ENCODE measurements around the gene GALNT3.
A peak's percentile ranks its signal among the peaks of the same experiment; 100 is the strongest.

GALNT3 gene

DNA sequence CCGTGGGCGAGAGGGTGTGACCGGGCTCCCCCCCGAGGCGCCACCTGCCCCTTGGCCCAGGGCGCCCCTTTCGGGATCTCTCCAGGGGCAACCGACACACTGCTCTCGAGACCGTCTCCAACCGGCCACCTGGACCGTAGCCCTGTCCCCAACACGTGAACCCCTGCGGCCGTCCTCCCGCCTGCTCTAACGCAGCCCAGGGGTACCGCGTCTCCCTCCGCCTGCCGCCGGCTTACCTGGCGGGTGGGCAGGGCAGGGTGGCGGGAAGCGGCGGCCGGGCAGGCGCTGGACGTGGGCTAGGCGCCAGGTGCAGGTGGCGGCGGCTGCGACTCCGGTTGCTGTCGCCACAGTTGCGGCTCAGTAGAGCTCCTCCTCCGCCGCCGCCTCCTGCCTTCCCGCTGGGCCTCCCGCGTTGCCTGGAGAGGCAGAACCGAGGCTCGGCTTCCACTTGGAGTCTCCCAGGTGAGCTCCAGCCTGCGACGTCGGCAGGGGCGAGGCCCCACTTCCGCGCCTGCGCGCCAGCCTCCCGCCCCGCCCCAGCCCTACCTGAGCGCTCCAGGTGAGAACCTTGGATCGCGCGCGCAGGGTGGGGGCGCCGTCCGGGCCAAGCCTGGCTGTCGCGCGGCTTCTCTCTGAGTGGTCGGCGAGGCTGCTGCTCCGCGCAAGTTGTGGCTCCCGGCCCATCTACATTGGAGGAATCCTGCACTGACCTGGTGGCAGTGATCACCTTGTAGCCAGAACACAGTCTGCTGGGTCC lies at the start of gene GALNT3:
Gene GALNT3, minus strand, starts transcription at position 469 of the 757 bp plus-strand sequence. CDS start 23,547 bp downstream, outside the sequence.
- DNase-seq: no peak

DNA sequence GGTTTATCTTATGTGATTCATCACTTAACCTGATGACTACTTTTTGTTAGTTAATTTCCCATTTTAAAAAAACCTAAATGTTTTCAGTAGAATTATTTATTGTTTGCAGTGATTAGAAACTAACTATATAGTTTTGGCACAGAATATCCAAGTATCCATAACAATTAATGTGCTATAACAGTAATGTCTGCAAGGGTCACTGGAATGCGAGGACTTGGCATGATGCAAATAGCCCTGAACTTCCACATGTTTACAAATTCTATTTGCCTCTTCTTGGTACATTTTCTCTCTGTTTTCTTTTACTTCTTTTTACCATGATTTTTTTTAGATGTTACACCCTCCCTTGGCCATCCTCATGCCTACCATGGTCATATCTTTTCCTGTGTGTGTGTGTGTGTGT lies 49.3 kb upstream of the GALNT3 start:
- DNase-seq: peak; percentile 37

DNA sequence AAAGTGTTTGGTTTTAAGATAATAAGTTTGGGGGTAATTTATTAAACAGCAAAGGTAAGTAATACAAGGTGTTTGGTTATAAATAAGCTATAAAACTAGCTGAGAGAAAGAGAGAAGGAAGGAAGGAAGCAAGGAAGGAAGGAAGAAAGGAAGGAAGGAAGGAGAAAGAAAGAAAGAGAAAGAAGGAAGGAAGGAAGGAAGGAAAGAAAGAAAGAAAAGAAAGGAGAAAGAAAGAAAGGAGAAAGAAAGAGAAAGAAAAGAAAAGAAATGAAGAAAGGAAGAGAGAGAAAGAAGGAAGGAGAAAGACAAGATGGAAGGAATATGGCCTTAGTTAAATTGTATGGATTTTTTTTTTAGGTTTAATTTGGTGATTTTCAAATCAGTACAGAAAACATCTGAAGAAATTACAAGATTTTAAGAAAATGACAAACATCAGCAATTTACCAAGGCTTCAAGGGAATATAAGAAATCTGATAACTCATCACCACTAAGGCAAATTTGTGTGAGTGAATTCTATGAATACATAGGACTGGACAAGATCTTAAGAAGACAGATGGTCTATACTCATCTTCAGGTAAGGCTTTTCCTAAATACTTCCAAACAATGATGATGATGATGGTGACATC lies 46.4 kb upstream of the GALNT3 start:
- DNase-seq: no peak

DNA sequence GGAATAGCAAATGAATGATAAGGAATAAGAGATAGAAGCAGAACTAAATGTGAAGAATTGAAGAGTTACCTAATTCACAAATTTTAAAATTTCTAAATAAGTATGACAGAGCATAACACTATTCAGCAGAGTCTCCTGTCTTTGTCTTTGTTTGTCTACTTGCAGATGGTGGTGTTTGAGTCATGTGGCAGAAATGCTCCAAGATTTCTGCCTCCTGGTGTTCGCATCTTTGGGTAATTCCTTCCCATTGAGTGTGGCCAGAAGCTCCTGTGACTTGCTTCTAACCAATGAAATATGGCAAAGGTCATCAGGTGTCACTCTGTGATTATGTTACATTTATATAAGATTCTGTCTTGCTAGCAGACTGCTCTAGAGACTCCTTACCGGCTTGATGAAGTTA lies 45.6 kb upstream of the GALNT3 start:
- DNase-seq: peak; percentile 51

DNA sequence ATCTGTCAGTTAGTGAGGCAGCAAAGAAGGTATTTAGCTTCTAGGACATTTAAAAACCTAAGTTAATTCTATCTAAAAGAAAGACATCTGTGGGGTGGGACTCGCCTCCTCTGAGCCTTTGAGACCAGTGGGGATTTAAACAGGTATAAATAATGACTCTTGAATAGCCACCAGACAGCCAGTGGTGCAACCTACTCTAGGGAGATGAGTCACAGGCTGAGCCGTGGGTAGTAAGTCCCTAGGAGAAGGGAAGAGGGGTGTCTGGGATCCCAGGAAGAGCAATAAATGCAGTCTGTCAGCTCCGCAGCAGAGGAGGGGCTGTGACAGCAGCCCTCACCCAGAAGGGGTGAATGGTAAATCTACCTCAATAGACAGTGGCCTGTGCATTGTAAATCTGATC lies 43.1 kb upstream of the GALNT3 start:
- DNase-seq: peak; percentile 22

DNA sequence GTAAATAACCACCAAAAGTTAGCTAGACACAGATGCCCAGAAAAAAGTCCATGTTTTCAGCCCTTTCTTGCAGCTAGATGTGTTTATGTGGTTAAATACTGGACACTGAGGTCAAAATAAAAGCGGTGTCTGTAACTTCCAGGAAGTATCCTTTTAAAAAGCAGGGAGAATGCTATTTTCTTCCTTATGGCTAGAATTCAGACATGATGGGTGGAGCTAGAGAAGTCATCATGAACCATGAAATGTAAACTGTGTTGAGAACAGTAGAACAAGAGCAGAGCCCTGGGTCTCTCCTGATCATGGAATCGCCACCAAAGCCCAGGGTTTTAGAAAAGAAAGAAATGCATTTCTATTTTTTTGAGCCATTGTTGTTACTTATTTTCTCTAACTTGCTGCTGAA lies 41.3 kb upstream of the GALNT3 start:
- no peak for DNase-seq

DNA sequence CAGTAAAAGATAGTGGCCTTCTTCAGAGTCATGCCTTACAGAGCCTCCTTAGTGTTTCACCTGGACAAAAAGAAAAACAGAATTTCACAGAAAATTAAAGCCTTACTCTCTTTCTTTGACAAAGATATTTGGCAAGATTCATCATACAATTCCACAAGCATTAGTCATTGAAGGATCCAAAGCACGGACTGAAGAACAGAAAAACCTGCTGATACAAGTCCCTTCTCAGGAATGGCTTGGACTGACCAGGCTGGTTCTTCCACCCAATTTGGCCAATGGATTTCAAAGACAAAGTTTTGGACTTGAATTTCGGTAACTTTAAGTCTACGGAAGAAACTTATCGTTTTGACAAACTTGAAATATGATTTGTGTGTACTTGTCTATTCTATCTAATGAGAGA lies 39.1 kb upstream of the GALNT3 start:
- DNase-seq: peak; percentile 54

DNA sequence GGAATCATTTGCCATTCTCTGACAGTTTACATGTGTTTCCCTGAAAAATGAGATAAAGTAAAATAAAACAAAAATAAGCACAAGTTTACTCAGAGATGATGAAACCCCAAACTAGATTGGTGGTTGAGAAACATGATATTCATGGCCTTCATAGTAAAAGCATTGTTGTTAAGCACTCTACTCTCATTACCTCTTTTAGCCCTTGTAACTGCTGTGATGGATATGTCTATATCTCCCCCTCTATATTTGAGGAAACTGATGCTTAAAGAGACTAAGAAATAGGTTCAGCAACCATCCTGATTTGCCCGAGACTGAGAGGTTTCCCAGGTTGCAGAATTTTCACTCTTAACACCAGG lies 33.9 kb upstream of the GALNT3 start:
- DNase-seq: no peak

DNA sequence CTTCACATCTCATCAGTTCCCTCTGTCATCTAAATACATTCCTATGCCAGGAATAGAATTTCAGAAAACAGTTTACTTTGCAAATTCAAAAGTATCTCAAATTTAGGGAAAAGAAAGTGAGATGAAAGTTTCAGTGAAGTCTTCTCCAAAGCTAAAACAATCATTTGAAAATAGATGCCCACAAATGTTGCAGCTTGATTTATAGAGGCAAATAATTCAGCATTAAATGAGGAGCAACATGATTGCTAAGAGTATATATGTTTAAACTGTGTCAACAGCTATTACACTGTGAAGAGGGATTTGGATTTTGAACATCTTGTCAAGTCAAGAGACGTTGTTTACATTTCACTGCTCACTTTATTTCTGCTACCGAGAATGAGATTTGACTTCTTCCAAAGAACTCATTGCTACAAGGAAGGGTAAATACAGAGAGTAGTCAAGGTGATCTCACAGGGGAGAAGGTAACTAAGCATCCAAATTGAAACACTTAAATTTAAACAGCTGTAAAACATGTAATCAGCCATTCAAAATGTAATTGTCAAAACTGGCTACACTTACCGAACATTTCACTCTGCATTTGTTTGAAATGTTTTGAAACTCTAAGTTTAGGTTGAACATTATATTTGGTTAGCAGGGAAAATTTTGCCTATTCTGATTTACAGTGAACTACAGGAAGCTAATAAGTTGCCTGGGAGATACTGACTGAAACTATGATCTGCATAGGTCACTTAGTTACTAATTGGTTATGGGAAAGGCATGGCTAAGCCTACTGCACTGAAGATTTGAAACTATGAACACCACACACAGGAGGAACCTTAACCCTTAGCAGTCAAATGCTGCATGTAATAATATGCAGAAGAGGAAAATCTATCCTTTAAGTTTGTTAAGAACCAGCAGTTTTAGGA lies 33.2 kb upstream of the GALNT3 start:
- DNase-seq: no peak

DNA sequence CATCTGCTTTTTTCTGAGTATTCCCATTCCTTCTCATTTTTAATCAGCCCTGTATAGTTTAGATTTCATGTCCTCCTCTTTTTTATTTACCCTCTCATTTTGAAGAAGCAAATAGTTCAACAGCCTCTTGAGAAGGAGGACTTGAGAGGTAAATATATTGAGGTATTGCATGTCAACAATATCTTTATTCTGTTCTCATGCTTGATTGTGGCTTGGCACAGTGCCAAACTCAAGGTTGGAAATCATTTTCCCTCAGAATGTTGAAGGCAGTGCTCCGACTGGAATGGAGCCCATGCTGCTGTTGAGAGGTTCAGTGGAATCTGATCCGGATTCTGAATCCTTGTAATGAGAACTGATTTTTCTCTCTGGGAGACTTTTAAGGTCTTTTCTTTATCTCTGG lies 31.0 kb upstream of the GALNT3 start:
- DNase-seq: no peak

DNA sequence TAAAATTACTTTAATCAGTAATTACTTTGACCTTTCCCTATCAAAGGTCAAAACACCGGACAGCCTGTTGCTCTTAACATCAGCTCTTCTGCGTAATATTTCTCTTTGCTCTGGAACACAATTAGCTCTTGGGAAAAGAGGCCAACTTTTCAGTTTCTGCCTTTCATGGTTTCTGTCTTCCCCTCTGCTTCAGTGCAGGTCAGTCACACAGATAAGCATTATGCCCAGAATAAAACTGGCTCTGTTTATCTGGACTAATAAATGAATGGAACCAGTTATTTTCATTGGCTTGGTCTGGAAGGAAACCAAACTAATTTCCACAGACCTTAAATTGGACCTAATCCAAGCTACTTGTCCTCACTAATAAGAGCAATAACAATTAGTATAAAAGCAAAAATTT lies 26.2 kb upstream of the GALNT3 start:
- DNase-seq: no peak

DNA sequence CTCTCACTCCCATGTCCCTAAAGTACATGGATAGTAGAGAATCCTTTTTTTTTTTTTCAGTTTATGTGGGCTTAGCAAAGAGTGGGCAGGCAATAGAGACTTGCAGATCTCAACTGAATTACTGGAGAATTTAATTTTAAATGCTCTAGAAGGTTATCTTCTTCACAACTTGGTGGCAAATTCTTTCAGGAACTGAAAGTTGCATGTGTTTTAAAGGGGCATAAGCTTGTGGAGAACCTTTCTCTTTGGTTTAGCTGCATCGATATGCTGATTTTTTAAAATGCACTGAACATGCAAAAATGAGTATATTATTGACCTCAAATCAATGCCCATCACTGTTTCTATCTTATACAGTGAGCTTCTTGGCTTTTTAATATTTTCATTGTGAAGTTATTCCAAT lies 24.9 kb upstream of the GALNT3 start:
- DNase-seq: no peak

DNA sequence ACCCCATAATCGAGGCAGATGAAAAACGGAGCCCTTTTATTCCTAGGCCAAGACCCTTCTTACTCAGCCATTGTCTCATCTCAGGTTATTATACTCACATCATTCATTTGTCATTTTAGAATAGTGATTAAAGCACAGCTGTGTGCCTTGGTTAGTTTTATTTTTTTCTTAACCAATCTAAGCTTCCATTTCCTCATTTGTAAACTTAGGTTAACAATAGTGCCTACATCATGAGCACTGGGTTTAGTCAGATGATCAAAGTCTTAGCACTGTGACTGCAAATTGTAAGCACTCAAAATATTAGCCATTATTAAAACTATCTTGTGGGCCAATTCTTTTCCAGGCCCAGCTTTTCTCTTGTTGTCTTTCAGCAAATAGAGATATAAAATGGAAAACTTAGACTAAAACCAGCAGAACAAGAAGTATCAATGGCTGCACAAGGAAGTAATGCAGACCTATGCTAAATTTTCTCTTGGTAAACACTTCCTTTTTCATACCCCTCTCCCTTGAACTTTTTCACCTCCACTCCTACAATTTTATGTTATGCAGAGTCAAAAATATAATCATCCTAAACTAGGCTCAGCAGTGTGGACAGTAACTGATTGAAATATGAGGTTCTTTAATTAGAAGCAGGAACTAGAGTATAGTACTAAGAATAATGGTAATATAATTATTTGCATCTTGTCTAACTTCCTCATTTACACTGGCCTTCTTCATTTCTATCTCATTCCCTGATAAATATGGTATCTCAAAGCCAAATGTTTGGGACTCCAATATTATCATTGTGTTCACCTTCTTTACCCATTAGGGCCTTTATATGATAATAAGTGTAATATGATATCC lies 21.5 kb upstream of the GALNT3 start:
- DNase-seq: no peak

DNA sequence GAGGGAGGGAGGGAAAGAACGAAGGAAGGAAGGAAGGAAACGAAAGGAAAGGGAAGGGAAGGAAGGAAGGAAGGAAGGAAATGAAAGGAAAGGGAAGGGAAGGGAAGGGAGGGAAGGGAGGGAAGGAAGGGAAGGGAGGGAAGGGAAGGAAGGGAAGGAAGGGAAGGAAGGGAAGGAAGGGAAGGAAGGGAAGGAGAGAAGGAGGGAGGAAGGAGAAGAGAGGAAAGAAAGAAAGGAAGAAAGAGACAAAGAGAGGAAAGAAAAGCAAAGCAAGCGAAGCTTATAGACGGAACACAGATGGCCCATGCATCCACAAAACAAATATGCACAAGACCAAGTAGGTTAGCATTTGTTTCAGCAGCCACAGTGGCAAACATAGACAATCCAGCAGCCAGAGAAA lies 20.4 kb upstream of the GALNT3 start:
- DNase-seq: no peak

DNA sequence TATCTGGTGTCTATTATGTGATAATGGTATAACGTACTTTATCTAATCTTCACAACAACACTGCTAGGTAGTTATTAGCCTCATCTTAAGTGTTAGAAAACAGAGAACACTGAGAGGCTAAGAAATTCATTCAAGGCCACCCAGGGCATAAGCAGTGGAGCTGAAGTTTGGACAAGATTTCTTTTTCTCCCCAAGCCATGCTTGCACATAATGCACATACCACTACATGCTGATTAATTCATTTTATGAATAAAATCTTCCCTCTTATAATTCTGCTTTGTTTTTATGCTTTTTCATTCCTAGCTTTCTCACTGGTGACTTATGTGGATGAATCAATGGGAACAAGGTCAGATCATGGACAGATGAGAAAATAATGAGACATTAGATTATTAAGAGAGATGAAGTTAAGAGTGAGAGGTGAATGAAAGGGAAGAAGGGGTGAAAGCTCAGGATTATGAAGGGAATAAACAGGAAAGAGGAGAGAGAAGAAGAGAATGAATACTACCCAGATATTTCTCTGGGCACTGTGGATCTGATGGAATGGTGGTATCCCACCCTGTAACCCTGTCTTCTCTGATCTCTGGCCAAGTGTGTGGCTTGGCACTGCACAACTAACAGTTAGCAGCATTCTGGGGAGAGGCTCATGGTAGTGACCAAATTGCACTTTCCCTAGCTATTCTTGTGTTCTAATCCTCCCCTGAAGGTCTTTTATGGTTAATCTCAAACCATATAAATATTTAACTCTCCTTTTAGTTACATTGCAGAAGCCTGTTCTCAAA lies 17.7 kb upstream of the GALNT3 start:
- DNase-seq: no peak

DNA sequence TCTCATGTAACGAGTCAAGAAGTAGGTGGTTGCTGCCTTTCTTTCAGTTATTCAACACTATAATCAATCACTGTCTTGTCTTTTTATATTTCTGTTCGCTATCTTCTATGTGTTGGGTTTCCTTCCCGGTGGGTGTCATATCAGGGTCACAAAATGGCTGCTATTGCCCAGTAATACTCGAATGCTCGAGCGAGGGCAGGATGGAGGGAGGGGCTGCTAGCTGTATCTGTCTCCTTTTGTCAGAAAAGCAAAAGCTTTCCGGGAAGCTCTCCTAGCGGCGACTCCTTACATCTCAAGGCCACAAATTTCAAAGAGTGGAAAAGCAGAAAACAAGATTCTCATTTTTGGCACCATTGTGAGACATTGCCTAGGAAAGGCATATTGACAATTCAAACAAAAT lies 16.4 kb upstream of the GALNT3 start:
- DNase-seq: no peak

DNA sequence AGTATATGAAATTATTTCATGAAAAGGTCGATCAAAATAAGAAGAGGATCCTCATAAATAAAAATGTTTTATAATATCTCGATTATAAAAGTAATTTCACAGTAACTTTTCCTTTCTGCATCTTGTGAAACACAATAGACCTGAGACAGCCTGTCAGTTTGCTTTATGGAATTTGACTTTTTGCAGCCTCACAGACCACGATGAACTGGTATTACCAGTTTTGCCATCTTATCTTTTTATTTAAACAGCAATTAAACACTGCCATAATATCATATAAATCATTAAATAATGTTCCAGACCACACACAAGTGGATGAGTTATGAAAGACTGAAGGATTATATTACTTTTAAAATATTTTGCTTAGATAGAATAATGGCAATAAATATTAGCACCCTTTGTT lies 10.7 kb upstream of the GALNT3 start:
- no peak for DNase-seq

DNA sequence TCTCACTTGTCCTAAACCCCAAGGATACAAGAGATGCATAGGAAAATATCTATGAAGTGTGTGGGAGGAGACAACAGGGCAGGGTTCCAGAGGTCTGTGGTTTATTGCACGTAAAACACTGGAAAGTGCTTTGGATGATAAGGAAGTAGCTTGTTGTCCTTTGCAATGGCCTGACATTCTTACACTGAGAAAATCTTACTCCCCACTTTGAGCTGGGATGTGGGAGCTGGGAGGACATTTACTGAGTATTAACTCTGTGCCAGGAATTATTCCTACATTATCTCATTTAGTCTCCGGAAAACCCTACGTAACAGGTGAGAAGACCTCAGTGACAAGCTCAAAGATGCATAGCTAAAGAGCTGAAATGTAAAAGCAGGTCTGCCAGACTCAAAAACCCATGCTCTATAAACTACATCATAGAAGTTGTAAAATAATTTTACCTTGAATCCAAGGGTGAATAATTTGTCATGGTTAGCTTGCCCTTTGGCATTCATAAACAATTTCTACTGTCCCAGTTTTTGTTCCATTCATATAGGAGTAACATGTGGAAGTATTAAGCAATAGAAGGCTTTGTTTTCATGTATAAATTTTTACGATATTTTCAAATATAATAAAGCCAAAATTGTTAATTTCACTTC lies 9.2 kb upstream of the GALNT3 start:
- DNase-seq: no peak

DNA sequence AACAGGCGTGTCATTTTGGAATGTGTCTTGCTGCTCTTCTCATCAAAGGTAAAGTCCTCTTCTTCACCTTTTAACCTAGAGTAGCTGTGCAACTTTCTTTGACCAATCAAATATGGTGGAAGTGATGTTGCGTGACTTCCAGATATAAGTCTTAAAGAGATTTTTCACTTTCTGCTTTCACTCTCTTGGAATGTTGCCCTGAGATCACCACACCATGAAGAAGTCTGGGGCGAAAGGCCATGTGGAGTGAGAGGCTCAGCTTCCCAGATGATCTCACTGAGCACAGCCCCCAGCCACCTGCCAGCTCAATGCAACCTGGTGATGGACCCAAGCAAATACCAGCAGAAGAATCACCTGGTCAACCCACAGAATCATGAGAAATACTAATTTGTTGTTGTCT lies 7.1 kb upstream of the GALNT3 start:
- no peak for DNase-seq

DNA sequence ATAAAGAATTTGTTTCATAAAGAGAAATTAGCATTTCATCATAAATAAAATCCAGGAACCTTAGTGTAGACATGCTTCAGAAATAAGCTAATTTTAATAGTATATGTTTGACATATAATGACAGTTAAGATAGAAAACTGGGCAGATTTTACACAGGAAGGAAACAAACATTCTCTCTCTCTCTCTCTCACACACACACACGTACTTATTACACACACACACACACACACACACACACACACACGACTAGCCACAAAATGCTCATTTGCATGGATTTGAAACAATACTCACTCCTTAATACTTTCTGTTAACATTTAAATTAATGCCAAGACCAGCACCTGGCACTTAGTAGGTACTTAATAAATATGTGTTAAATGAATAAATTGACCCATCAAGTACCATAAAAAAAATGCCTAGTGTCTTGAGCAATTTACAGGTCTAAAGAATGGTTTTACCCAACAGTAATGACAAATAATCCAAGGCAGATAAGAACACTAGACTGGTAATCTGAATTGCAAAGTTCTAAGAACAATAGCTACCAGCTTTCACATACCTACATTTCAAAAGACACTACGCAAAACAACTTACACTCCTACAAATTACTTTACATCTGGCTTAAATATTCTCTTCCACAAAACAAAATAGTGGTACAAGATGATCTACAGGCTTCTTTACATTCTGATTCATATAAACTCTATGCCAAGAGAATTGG lies 2.9 kb upstream of the GALNT3 start:
- no peak for DNase-seq

DNA sequence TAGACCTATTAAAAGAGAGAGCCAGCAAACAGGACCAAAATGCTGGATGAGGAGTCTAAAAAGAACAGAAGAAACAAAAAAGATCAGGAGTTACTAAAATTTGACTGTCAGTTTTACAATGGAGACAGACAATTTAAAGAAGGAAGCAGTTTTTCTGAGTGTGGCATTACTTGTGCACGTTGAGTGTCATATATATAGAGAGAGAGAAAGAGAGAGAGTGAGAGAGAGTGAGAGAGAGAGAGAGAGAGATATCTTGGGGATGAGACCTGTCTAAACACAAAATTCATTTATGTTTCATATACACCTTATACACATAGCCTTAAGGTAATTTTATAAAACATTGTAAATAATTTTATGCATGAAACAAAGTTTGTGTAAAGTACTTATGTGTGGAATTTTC lies 2.1 kb upstream of the GALNT3 start:
- DNase-seq: no peak
